ENCODE measurements around the gene HMX3.

The HMX3 gene

DNA sequence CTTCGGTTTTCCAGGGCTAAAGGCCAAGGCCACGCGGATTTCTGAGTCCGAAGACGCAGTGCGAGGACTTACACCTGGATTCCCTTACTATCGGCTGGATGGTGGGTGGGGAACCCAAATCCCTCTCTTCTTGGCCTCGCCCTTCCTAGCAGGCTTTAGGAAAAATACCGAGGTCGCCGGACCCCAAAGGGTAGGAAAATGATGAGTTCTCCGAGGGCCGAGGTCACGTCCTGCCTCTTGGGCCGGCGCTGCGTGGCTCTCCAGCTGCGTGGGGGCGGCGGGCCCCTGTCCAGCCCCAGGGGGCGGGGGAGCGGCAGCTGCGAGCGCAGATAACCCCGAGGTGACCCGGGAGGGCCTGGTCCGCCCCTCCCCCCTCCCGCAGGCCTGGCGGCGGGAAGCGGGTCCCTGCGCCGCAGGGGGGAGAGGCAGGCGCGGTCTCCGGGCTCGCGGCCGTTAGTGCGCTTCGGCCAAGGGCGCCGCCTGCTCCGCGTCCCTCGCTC is 805 bp upstream of the HMX3 start:
- DNase-seq = no peak

GRCh38 chr10:123136221-123136805 is 543 bp downstream of the HMX3 start:
- no peak for DNase-seq

- no peak for DNase-seq
These were observed 1.3 kb downstream of the HMX3 start for GRCh38 chr10:123136806-123137642.

DNA sequence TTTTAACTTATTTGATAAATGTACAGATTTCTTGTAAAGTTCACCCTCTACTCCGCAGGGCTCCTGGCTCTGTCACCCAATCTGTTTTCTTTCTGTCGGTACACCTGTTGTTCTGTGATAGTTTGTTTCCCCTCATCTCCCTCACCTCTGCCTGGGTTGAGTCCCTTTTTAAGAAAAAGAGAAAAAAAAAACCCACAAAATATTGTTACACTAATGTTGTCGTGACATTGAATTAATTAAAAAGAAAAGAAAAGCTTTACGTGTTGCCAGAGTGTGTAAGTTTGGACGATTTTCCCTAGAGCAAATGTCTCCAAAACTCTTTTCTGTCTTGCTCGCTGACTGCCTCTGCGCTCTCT is 3.4 kb downstream of the HMX3 start:
- no peak for DNase-seq

DNA sequence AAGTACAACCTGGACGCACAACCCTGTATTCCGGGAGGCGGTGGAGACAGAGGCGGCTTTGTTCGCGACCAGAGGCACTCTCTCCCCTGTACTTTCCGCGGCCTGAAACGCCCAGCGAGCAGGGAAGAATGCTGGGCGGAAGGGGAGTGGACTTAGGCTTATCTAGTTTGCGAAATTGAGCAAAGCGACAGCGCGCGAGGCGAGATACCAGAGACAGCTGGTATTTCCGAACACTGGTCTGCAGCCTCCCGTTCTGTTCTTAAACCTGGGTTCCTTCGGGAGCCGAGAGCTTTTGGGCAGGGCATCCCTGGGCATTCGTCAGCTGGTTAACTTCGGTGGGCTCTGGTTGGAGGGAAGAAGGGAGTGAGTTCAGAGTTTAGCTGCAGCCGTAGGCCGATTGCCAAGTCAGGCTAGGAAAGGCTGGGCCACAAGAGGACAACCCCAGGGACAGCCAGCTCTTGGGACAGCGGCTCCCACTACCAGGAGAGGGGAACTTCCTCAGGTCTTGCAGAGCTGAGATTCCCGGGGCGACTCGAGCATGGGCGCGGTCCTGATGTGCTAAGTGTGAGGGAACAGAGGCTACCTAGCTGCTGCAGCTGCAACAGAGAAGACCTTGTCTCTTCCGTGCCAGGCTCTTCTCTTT is 3.9 kb downstream of the HMX3 start:
- DNase-seq = no peak

DNA sequence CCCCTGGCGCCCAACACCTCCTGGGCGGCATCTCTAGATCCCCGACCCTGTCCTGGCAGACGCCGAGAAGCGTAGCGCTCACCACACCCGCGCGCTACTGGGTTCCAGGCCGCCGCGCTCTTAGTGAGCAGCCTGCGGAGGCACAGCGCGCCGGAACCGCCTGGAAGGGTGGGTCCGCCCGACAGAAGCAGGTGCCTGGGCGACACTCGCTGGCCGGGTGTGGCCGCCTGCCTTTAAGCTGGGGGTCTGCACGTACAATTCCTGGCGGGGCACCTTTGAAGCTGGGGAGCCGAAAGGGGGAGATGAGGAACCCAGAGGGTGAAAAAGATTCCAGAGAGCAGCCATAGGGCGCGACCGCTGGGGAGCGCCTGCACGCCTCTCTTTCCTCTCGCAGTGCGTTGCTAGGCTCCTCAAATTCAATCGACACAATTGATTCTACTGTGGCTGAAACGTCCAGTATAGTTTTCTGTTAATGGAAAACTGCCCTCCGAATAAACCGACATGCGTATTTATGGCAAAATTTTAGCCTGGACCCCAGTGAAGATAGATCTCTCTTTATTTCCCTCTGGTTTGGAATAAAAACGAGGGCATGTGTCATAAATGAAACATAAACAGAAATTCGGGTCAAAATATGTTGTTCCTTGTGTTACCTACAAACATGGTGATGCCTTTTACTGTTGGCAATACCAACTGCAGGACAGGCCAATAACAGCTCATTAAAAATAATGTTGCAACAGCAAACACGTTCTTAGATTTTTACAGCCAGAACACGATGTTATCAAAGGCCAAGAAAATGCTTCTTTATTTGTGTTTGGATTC is 4.6 kb downstream of the HMX3 start:
- no peak for DNase-seq

DNA sequence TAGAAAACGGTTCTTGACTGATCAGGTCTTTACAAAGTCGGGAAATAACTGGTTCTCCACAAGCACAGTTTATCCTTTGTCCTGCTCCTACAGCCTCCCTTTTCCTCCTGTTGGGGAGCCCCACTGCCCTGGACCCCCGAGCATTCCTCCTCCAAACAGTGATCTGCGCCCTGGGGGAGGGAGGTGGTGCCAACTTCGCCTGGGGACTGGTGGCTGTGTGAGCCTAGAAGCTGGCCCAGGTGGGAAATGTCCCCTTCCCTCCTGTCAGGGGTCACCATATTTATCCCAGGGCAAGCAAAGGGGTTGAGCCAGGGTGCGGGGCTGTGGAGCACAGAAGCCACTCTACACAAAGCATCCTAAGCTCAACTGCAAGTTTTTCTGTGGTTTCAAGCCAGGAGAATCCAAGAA is 5.2 kb downstream of the HMX3 start:
- DNase-seq = no peak

- no peak for DNase-seq
These were observed 6.3 kb downstream of the HMX3 start for GRCh38 chr10:123141791-123142700.

GRCh38 chr10:123142701-123143161 is 7.0 kb downstream of the HMX3 start:
- DNase-seq = no peak

DNA sequence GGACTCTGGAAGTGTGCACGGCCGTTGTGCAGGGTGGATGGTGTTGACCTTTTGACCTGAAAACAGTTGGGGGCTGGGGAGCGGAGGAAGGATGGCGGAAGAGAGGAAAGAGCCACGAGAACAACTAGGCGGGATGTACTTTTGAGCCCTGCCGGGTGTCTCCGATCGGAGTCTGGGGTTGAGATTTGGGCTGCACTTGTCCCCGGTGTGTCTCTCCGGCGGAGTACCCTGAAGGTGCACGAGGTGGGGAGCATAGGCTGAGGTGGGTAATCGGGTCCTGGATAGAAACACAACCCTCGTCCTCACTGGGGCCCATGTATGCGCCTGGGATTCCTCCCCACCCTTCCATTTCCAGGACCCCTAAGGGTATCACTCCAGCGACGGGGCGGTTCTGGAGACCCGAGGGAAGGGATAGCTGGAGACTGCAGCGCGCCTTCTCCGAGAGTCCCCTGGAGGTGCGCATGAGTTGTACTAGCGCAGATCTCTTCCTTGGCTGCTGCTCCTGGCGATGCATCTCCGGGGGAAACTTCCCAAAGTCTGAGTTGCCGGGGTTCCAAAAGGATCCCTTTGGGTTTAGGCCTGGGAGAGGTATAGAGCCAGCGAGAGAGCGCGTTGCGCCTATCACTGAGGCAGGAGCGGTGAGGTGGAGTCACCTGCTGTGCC is 7.5 kb downstream of the HMX3 start:
- DNase-seq = no peak

GRCh38 chr10:123143825-123144168 is 8.0 kb downstream of the HMX3 start:
- no peak for DNase-seq

- DNase-seq = no peak
These were observed 9.1 kb downstream of the HMX3 start for GRCh38 chr10:123144697-123145541.

GRCh38 chr10:123145542-123146012 is 9.8 kb downstream of the HMX3 start:
- DNase-seq = no peak

DNA sequence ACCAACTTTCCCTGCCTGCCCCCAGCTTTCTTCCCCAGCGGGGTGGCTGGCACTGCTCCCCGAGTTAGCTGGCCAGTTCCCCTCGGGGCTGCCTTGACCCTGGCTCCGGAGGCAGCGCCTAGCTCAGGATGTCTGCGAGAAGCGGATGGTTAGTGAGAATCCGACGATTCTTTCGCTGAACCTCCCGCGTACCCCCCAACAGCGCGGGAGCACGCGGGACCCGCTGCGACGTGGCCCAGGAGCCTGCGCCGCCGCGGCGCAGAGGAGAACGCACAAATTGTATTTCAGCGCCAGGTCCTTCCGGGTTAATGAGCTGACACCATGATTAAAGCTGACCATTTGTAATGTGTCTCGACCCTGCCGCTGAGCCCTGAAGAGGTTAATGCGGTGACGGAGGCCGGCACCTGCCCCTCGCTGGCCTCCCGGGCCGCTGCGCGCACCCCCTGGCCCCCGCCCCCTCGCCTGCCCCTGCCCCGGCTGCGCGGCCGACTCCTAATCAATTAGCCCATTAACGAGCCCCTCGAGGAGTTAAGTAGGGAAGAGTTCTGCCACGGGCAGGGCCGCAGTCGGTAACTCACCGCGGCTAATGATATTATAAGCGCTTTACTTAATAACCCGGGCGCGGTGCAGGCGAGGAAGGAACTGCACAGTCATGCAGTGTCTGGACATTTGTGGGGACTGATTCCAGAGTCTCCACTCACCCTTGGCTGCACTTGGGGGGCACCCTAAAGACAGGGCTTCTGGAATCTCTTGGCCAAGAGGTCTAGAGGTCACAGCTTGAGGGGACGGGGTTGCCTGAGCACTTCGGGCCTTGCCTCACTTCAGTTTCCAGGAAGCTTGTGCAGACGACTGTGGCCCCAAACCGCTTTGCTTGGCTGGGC is 10.5 kb downstream of the HMX3 start:
- DNase-seq = no peak

DNA sequence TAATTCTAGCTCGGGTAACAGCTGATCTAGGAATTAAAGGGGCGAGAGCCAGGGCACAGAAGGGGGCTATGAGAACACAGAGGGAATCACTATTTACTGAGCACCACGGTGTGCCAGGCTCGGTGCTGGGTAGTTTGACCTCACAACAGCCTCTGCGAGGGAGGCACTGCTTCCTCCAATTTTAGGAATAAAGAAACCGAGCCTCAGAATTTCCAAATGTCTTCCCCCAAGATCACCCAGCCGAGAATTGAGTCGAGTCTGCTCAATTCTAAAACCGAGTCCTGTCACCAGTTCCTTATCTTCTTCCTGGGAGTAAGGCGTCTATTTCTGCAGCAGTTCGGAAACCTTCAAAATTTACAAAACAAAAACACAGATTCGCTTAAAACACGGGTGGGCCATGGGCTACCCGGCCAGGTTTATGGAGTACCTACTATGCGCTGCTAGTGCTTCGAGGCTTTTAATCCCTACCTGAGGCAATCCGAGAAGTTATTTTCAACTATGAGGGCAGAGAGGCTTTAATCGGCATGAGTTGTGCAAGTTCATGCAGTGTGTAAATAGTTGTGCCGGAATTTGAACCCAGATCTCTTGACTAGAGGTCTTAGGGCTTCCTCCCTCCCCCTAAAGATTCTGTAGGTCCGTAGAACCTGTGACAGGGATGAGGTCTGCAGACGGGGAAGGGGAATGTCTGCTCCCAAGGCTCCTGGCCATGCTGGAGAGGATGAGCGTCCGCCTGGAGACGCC is 11.3 kb downstream of the HMX3 start:
- no peak for DNase-seq

- no peak for DNase-seq
These were observed 12.1 kb downstream of the HMX3 start, which contains the start of gene HMX2 for GRCh38 chr10:123147635-123148413. Gene HMX2, plus strand, starts transcription at chr10:123148136. Its CDS starts 243 bp downstream, at chr10:123148379.

DNA sequence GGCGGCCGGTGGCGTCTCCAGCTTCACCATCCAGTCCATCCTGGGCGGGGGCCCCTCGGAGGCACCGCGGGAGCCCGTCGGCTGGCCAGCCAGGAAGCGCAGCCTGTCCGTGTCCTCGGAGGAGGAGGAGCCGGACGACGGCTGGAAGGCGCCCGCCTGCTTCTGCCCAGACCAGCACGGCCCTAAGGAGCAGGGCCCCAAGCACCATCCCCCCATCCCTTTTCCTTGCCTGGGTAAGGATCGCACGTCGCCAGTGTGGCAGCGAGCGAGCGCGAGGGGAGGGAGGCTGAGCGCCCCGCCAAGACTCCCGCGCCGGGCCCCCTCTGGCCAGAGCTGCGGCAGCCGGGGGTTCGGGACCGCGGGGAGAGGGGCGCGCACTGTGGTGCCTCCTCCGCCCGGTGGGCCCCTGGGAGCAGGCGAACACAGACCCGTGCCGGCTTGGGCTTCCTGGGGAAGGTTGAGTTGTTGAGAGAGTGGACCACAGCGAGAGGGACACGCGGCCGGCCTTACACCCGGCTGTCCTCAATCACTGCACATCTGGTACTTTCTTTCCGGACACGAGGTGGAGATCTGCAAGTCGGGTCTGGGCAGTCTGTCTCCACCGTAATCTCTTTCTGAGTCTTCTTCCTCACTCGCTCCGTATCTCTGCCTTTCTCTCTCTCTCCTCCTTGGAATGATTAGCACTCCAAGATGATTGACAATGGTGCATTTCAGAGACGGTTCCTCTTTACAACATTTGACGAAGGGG is 12.8 kb downstream of the HMX3 start:
- no peak for DNase-seq

Data from NCI-H226 (cell line).